HG03175 (cell line): ENCODE measurements around the gene FNIP1.
"Not testable (repeated sequence)": the region's sequence is repeated elsewhere in the genome, so short reads cannot be mapped to it uniquely, and the experiment has no call there.

Experiments
- ATAC-seq: cut with Tn5 transposase; IDR thresholded peaks from one replicate; pipeline ENCODE4 v1.9.1; 2021; ENCODE audit warnings: mild to moderate bottlenecking, moderate library complexity; ENCODE audit not compliant: unreplicated experiment

The FNIP1 gene

GRCh38 chr5:131787736-131788135 is 9.1 kb downstream of the FNIP1 start:
- no peak for ATAC-seq

GRCh38 chr5:131786900-131787692 is 9.7 kb downstream of the FNIP1 start:
- no peak for ATAC-seq

GRCh38 chr5:131786036-131786435 is 10.8 kb downstream of the FNIP1 start:
- no peak for ATAC-seq

- no peak for ATAC-seq
Measured at GRCh38 chr5:131783874-131784273, 12.9 kb downstream of the FNIP1 start.

- no peak for ATAC-seq
Measured at GRCh38 chr5:131783357-131783756, 13.5 kb downstream of the FNIP1 start.

GRCh38 chr5:131782717-131783116 is 14.1 kb downstream of the FNIP1 start:
- ATAC-seq, result no peak

GRCh38 chr5:131778141-131778540 is 18.7 kb downstream of the FNIP1 start:
- ATAC-seq, result not testable (repeated sequence)

GRCh38 chr5:131776450-131776849 is 20.4 kb downstream of the FNIP1 start:
- no peak for ATAC-seq

GRCh38 chr5:131774652-131775367 is 22.0 kb downstream of the FNIP1 start:
- ATAC-seq, result no peak

- ATAC-seq, result no peak
Measured at GRCh38 chr5:131773805-131774204, 23.0 kb downstream of the FNIP1 start.

- no peak for ATAC-seq
Measured at GRCh38 chr5:131771692-131772091, 25.1 kb downstream of the FNIP1 start.

- no peak for ATAC-seq
Measured at GRCh38 chr5:131769961-131770360, 26.9 kb downstream of the FNIP1 start.

GRCh38 chr5:131769336-131769735 is 27.5 kb downstream of the FNIP1 start:
- no peak for ATAC-seq

GRCh38 chr5:131767891-131768290 is 28.9 kb downstream of the FNIP1 start:
- ATAC-seq, result no peak

GRCh38 chr5:131766689-131767088 is 30.1 kb downstream of the FNIP1 start:
- no peak for ATAC-seq

GRCh38 chr5:131765261-131765660 is 31.6 kb downstream of the FNIP1 start:
- no peak for ATAC-seq

- no peak for ATAC-seq
Measured at GRCh38 chr5:131763968-131764367, 32.8 kb downstream of the FNIP1 start.

- ATAC-seq, result no peak
Measured at GRCh38 chr5:131760793-131761192, 36.0 kb downstream of the FNIP1 start.

GRCh38 chr5:131759704-131760103 is 37.1 kb downstream of the FNIP1 start:
- no peak for ATAC-seq

- ATAC-seq, result no peak
Measured at GRCh38 chr5:131758520-131758900, 38.3 kb downstream of the FNIP1 start.

GRCh38 chr5:131757830-131758519 is 38.8 kb downstream of the FNIP1 start:
- no peak for ATAC-seq

GRCh38 chr5:131756942-131757341 is 39.9 kb downstream of the FNIP1 start:
- ATAC-seq, result no peak
